ENCODE results near the gene RAB43. TPM values are rescaled to one million over a fixed set of nuclear protein-coding genes. Genes with fewer than 3 reads are reported as not detected.

RAB43 gene
- total RNA-seq, 2 experiments from 2014 or later, result 62.5 to 72.6 TPM

- POLR2A ChIA-PET, result interaction anchor here (0.6 kb wide), 1 partner anchor 65 kb away, joined by 3 read pairs; no protein-coding TSS in a partner anchor
- Mint-ChIP-seq H3K9me3 (peaks cover 5% of the 10 kb centered on the region), H3K27ac (no peak overlapping the region), H3K27me3 (peaks cover 17% of the 10 kb centered on the region), H3K4me1 (peaks cover 2% of the 10 kb centered on the region), H3K4me3 (no peak overlapping the region), H3K36me3 (peaks cover 8% of the 10 kb centered on the region)
- DNase-seq (no peak), ATAC-seq (ENCODE audit: low read depth) (peak; percentile 72)
These were observed 75.4 kb downstream of the RAB43 start for GRCh38 chr3:129046037-129046731.

DNA sequence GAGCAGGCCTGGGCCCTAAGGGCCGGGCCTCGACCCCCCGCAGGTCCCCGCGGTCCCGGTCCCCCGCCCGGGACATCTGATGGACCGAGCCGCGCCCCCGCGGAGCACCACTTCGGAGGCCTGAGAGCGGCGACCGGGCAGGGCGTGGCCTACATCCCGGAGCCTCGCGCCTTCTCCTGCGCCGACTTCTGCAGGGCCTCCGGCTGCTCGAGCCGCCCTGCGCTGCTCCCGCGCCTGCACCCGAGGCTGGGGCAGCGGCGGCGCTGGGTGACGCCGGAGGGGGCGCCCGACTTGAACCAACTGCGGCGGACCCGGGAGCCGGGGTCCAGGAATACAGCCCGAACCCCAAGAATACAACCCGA is 75.9 kb downstream of the RAB43 start:
- peak; percentile 73 for DNase-seq
- POLR2A ChIA-PET, result no interaction called here
- Mint-ChIP-seq H3K27me3 (peaks cover 17% of the 10 kb centered on the region), H3K36me3 (peaks cover 8% of the 10 kb centered on the region), H3K27ac (no peak overlapping the region), H3K4me3 (peak overlapping the region; percentile 37), H3K9me3 (peaks cover 5% of the 10 kb centered on the region), H3K4me1 (peaks cover 2% of the 10 kb centered on the region)
- peak; percentile 93 for ATAC-seq (ENCODE audit: low read depth)

DNA sequence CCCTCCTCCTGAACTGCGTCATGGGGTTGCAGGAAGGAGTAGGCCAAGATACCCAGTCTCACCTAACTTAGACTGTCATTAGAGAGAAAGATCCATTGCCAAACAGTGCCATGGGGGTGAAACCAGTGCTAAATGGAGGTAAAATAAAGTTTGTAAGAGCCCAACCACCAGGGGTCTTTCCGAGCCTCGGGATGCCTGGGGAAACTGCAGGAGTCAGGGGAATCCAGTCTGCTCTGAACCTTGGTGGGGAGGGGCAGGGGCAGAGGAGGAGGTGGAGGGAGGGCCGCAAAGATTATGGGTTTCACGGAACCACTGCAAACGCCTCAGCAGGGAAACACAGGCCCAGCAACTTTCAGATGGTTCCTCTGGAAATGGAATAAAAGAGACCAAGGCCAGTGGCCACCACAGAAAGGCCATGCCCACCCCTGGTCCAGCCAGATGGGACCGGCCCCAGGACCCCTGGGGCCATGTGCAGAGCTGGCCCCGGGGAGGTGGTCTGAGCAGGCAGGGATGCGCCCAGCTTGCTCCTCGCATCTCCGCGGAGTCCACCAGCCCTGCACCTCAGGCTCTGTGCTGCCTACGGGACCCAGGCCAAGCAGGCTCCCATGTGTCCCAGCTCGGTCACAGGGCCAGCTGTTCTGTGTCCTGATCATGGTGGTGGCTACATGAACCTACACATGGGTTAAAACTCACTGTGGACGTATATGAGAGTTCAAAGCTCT is 80.9 kb downstream of the RAB43 start:
- H3K27ac Mint-ChIP-seq, result no peak overlapping the region
- POLR2A ChIA-PET, result interaction anchor here (1.0 kb wide), 1 partner anchor 81 kb away, joined by 3 read pairs; no protein-coding TSS in a partner anchor
- no peak for ATAC-seq (ENCODE audit: low read depth)
- peaks cover 20% of the 10 kb centered on the region for H3K27me3 Mint-ChIP-seq
- no peak for DNase-seq
- peaks cover 4% of the 10 kb centered on the region for H3K4me1 Mint-ChIP-seq
- peaks cover 2% of the 10 kb centered on the region for H3K36me3 Mint-ChIP-seq
- H3K9me3 Mint-ChIP-seq, result no peaks in the 10 kb centered on the region
- H3K4me3 Mint-ChIP-seq, result no peak overlapping the region

DNA sequence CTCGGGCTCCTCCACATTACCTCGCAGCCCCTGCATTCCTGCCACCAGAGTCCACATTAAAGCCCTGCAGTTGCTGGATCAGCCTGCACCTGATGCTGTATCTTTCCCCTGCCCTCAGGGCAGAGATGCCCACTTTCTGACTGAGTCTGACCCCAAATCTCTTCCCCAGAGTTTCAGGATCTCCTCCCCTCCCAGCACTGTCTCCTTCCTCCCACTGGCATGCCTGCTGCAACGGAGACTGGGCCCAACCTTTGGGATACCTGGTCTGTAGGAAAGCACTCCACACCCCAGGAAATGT is 81.6 kb downstream of the RAB43 start:
- H3K27me3 Mint-ChIP-seq, result peaks cover 18% of the 10 kb centered on the region
- peaks cover 10% of the 10 kb centered on the region for H3K4me1 Mint-ChIP-seq
- no peak overlapping the region for H3K4me3 Mint-ChIP-seq
- ATAC-seq (ENCODE audit: low read depth) (no peak), DNase-seq (no peak)
- H3K36me3 Mint-ChIP-seq, result peaks cover 2% of the 10 kb centered on the region
- POLR2A ChIA-PET, result no interaction called here
- H3K9me3 Mint-ChIP-seq, result no peaks in the 10 kb centered on the region
- H3K27ac Mint-ChIP-seq, result no peak overlapping the region

- Mint-ChIP-seq H3K9me3 (no peaks in the 10 kb centered on the region), H3K27me3 (peaks cover 18% of the 10 kb centered on the region), H3K36me3 (peaks cover 2% of the 10 kb centered on the region), H3K27ac (no peak overlapping the region), H3K4me1 (peaks cover 10% of the 10 kb centered on the region), H3K4me3 (no peak overlapping the region)
- POLR2A ChIA-PET, result no interaction called here
- DNase-seq (peak; percentile 32), ATAC-seq (ENCODE audit: low read depth) (no peak)
These were observed 82.1 kb downstream of the RAB43 start for GRCh38 chr3:129039271-129040038.

DNA sequence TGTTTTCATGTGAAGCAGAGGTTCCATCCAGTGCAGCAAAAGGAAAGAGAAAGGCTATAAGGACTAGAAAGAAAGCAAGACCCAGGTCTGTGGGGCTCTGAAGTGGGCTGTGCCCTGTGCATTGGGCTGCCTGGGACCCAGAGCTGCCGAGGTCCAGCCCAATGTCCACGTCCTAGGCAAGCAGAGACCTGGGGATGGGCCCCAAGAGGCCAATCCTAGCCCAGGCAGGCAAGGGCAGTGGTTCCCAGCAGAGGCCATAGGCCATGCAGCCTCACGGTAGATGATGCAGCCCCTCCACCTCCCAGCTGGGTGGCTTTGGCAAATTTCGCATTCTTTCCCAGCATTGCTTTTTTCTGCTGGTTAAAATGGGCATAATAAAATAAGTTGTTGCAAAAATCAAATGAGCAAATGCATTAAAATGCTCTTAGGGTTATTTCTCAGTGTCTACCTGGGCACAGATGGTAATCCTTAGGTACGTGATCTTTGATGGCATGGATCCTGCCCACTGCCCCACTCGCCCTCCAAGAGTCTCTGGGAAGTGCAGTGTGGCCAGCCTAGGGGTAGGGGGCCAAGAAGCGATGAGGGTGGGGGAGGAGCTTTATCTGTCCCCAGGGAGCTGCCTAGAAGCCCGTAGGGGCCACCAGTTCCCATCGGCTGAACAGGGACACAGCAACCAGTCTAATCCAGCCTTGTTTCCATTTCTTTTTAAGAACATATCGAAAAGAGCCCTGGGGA is 83.3 kb downstream of the RAB43 start:
- Mint-ChIP-seq H3K36me3 (no peaks in the 10 kb centered on the region), H3K27ac (no peak overlapping the region), H3K4me1 (peaks cover 10% of the 10 kb centered on the region), H3K4me3 (no peak overlapping the region), H3K27me3 (peaks cover 18% of the 10 kb centered on the region), H3K9me3 (no peaks in the 10 kb centered on the region)
- peak; percentile 15 for DNase-seq
- no peak for ATAC-seq (ENCODE audit: low read depth)
- POLR2A ChIA-PET, result no interaction called here

Other genes starting within 250 kb of the RAB43 start
- 10 to 100 TPM; 55.9 to 63.5 TPM for gene ACAD9, start 242.2 kb downstream of the RAB43 start, total RNA-seq
- gene CFAP92, start 127.7 kb downstream of the RAB43 start, total RNA-seq, result under 1 TPM in 1 of 2 experiments, not detected in 1; 0.22 TPM
- gene EFCC1, start 120.5 kb downstream of the RAB43 start, total RNA-seq, result under 1 TPM; 0.14 to 0.23 TPM
- not detected for gene GP9, start 61.0 kb downstream of the RAB43 start, total RNA-seq
- gene ISY1, start 39.3 kb upstream of the RAB43 start, total RNA-seq, result 10 to 100 TPM; 52.1 to 59.0 TPM
- 100 to 1,000 TPM; 309 to 312 TPM for gene CNBP, start 62.1 kb upstream of the RAB43 start, total RNA-seq
- gene COPG1, start 127.8 kb upstream of the RAB43 start, total RNA-seq, result 100 to 1,000 TPM; 131 to 138 TPM
- gene HMCES, start 157.1 kb upstream of the RAB43 start, total RNA-seq, result 10 to 100 TPM; 59.7 to 60.8 TPM